OCI-LY7 (cell line): ENCODE data around the gene TLE5.

Experiments
- EZH2phosphoT487 ChIP-seq: fragments of 200-600 bp; sonication (generic); IDR thresholded peaks from 2 replicates; pipeline ENCODE4 v1.6.1; 2018; ENCODE audit warnings: low read depth, borderline replicate concordance, mild to moderate bottlenecking, mixed run types, antibody characterized with exemption, low read length, moderate library complexity, mixed read lengths
- TF ChIP-seq, protein P1 (sequence below): fragments of 200-600 bp; sonication (generic); conservative IDR thresholded peaks from 2 replicates; pipeline ENCODE4 v1.5.1; 2014; ENCODE audit warnings: mild to moderate bottlenecking, antibody characterized with exemption, low read length, moderate library complexity, mixed read lengths

DNA sequence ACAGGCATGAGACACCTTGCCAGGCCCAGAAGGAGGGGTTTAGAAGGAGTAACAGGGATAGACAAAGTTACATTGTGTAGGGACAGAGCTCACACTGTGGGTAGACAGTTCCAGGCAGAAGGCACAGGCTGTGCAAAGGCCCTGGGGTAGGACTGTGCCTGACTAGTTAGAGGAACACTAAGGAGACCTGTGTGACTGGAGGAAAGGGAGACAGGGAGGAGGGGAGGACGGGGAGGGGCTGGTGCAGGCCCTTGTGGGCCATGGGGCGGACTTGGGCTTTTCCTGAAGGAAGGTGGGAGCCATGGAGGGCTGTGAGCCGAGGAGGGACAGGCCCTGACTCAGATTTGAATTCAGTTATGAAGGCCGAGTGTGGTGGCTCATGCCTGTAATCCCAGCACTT is 17.3 kb upstream of the TLE5 start:
- TF ChIP-seq, protein P1, sequence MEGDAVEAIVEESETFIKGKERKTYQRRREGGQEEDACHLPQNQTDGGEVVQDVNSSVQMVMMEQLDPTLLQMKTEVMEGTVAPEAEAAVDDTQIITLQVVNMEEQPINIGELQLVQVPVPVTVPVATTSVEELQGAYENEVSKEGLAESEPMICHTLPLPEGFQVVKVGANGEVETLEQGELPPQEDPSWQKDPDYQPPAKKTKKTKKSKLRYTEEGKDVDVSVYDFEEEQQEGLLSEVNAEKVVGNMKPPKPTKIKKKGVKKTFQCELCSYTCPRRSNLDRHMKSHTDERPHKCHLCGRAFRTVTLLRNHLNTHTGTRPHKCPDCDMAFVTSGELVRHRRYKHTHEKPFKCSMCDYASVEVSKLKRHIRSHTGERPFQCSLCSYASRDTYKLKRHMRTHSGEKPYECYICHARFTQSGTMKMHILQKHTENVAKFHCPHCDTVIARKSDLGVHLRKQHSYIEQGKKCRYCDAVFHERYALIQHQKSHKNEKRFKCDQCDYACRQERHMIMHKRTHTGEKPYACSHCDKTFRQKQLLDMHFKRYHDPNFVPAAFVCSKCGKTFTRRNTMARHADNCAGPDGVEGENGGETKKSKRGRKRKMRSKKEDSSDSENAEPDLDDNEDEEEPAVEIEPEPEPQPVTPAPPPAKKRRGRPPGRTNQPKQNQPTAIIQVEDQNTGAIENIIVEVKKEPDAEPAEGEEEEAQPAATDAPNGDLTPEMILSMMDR, result no peak
- no peak for TF ChIP-seq EZH2phosphoT487
